Neural cell (in vitro differentiated cells): ENCODE results near the gene S100A1. TPM values are rescaled to one million over a fixed set of nuclear protein-coding genes. Genes with fewer than 3 reads are reported as not detected.
A peak's percentile ranks its signal among the peaks of the same experiment; 100 is the strongest.
"Not testable (repeated sequence)": the region's sequence is repeated elsewhere in the genome, so short reads cannot be mapped to it uniquely, and the experiment has no call there.

Source experiments
- H2AFZ ChIP-seq: fragments of 200-600, 300-800 bp; sonication (generic), shearing (Covaris generic); 2 replicates; pipeline ENCODE4 v1.6.0; 2014; ENCODE audit warnings: low read depth, mild to moderate bottlenecking, antibody characterized with exemption, low read length, moderate library complexity
- H3F3A ChIP-seq: fragments of 200-600 bp; shearing (Covaris generic); 2 replicates; pipeline ENCODE4 v1.6.1; 2016; ENCODE audit warnings: mild to moderate bottlenecking, moderate library complexity, mixed read lengths, antibody characterized with exemption, low read length; ENCODE audit not compliant: insufficient read depth, poor library complexity, severe bottlenecking
- H3K27ac ChIP-seq: fragments of 200-600, 300-800 bp; sonication (generic), shearing (Covaris generic); 2 replicates; pipeline ENCODE4 v1.5.1; 2014; ENCODE audit warnings: mild to moderate bottlenecking, low read length, moderate library complexity
- H3K27me3 ChIP-seq: fragments of 300-800, 200-600 bp; sonication (generic), shearing (Covaris generic); 2 replicates; pipeline ENCODE4 v1.6.0; 2014; ENCODE audit warnings: mild to moderate bottlenecking, low read depth, low read length, moderate library complexity; ENCODE audit not compliant: insufficient read depth
- H3K36me3 ChIP-seq: fragments of 300-800, 200-600 bp; sonication (generic), shearing (Covaris generic); 2 replicates; pipeline ENCODE4 v1.5.1; 2014; ENCODE audit warnings: mild to moderate bottlenecking, antibody characterized with exemption, low read length, moderate library complexity; ENCODE audit not compliant: insufficient read depth
- H3K4me2 ChIP-seq: fragments of 300-800, 200-600 bp; sonication (generic), shearing (Covaris generic); 2 replicates; pipeline ENCODE4 v1.6.0; 2014; ENCODE audit warnings: mild to moderate bottlenecking, low read length
- H3K4me3 ChIP-seq: fragments of 300-800, 200-600 bp; sonication (generic), shearing (Covaris generic); 2 replicates; pipeline ENCODE4 v1.5.1; 2014; ENCODE audit warnings: mild to moderate bottlenecking, low read length, moderate library complexity
- H3K79me2 ChIP-seq: fragments of 200-600 bp; shearing (Covaris generic); replicated peaks from 2 replicates; pipeline ENCODE4 v1.6.0; 2014; ENCODE audit warnings: mild to moderate bottlenecking, low read length, moderate library complexity; ENCODE audit not compliant: insufficient read depth
- H3K9ac ChIP-seq: fragments of 300-800, 200-600 bp; sonication (generic), shearing (Covaris generic); 2 replicates; pipeline ENCODE4 v1.6.1; 2016; ENCODE audit warnings: mild to moderate bottlenecking, low read length, mixed read lengths
- H3K9me2 ChIP-seq: fragments of 200-600 bp; shearing (Covaris generic); 2 replicates; pipeline ENCODE4 v1.6.1; 2016; ENCODE audit warnings: mild to moderate bottlenecking, low read length, mixed read lengths; ENCODE audit not compliant: insufficient read depth
- H3K9me3 ChIP-seq: fragments of 200-600, 300-800 bp; sonication (generic), shearing (Covaris generic); 2 replicates; pipeline ENCODE4 v1.6.1; 2016; ENCODE audit warnings: mild to moderate bottlenecking, mixed run types, low read length, moderate library complexity, mixed read lengths
- H4K20me1 ChIP-seq: fragments of 200-600 bp; shearing (Covaris generic); 2 replicates; pipeline ENCODE4 v1.6.1; 2016; ENCODE audit warnings: mild to moderate bottlenecking, mixed run types; ENCODE audit not compliant: insufficient read depth
- EP300 ChIP-seq: fragments of 450-650 bp; conservative IDR thresholded peaks from 2 replicates; pipeline ENCODE4 v1.6.1; 2014; ENCODE audit warnings: antibody characterized with exemption, mild to moderate bottlenecking, moderate library complexity; ENCODE audit not compliant: poor library complexity, severe bottlenecking
- EZH2 ChIP-seq: fragments of 200-600, 300-800 bp; shearing (Covaris generic), sonication (generic); IDR thresholded peaks from 2 replicates; pipeline ENCODE4 v1.6.1; 2014; ENCODE audit warnings: antibody characterized with exemption, low read length, borderline replicate concordance, mild to moderate bottlenecking; ENCODE audit not compliant: insufficient read depth, poor library complexity, severe bottlenecking
- MXI1 ChIP-seq: fragments of 450-650 bp; conservative IDR thresholded peaks from 2 replicates; pipeline ENCODE4 v1.6.1; 2014; ENCODE audit warnings: antibody characterized with exemption, mild to moderate bottlenecking; ENCODE audit not compliant: poor library complexity, severe bottlenecking
- POLR2AphosphoS5 ChIP-seq: IDR thresholded peaks from 2 replicates; pipeline ENCODE4 v1.6.1; 2012
- RAD21 ChIP-seq: fragments of 450-650 bp; conservative IDR thresholded peaks from 2 replicates; pipeline ENCODE4 v1.6.1; 2014; ENCODE audit warnings: antibody characterized with exemption, mild to moderate bottlenecking, moderate library complexity
- SMC3 ChIP-seq: fragments of 450-650 bp; conservative IDR thresholded peaks from 2 replicates; pipeline ENCODE4 v1.6.1; 2014; ENCODE audit warnings: antibody characterized with exemption, mild to moderate bottlenecking, moderate library complexity; ENCODE audit not compliant: poor library complexity
- TAF1 ChIP-seq: IDR thresholded peaks from 2 replicates; pipeline ENCODE4 v1.6.1; 2012; ENCODE audit warnings: low read depth
- polyA plus RNA-seq: library from polyadenylated mRNA; depleted of rRNA; stranded (reverse); fragments of >200 nt; gene quantifications from 2 replicates; pipeline ENCODE4 v1.2.3, GENCODE V29; 2014
- TF ChIP-seq, protein P1 (sequence below): IDR thresholded peaks from 2 replicates; pipeline ENCODE4 v1.6.1; 2012; ENCODE audit warnings: borderline replicate concordance
- TF ChIP-seq, protein P2 (sequence below): fragments of 450-650 bp; IDR thresholded peaks from 2 replicates; pipeline ENCODE4 v1.5.1; 2014; ENCODE audit warnings: antibody characterized with exemption, mild to moderate bottlenecking, moderate library complexity; ENCODE audit not compliant: poor library complexity, severe bottlenecking

Gene S100A1
- polyA plus RNA-seq, 1 donor from 2014 or later = not detected

DNA sequence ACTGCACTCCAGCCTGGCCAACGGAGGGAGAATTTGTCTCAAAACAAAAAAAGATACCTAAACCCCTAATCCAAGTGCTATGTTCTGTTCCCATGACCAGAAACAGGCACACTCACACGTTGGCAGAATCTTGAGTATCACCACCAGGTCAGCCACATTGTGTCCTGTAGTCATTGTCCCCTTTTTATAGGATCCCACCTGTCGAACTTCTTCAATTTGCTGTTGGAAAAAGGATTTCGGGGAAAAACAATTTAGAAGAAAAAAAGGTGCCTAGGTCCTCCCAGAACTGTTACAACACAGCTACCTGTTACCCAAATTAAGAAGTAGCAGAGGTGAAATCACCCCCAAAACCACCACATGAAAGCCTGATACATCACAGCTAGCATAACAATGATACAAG is 39.2 kb downstream of the S100A1 start:
- Histone ChIP-seq H3K27me3 (no peaks in the 10 kb centered on the region), H3K36me3 (peaks cover 20% of the 10 kb centered on the region), H3F3A (peaks cover 3% of the 10 kb centered on the region), H3K79me2 (peaks cover 30% of the 10 kb centered on the region), H3K9ac (no peak overlapping the region), H4K20me1 (no peaks in the 10 kb centered on the region), H3K27ac (no peak overlapping the region), H3K9me3 (no peaks in the 10 kb centered on the region), H3K4me2 (no peak overlapping the region), H2AFZ (no peak overlapping the region), H3K9me2 (no peaks in the 10 kb centered on the region), H3K4me3 (no peak overlapping the region)
- TF ChIP-seq TAF1 = no peak
- TF ChIP-seq, protein P1, sequence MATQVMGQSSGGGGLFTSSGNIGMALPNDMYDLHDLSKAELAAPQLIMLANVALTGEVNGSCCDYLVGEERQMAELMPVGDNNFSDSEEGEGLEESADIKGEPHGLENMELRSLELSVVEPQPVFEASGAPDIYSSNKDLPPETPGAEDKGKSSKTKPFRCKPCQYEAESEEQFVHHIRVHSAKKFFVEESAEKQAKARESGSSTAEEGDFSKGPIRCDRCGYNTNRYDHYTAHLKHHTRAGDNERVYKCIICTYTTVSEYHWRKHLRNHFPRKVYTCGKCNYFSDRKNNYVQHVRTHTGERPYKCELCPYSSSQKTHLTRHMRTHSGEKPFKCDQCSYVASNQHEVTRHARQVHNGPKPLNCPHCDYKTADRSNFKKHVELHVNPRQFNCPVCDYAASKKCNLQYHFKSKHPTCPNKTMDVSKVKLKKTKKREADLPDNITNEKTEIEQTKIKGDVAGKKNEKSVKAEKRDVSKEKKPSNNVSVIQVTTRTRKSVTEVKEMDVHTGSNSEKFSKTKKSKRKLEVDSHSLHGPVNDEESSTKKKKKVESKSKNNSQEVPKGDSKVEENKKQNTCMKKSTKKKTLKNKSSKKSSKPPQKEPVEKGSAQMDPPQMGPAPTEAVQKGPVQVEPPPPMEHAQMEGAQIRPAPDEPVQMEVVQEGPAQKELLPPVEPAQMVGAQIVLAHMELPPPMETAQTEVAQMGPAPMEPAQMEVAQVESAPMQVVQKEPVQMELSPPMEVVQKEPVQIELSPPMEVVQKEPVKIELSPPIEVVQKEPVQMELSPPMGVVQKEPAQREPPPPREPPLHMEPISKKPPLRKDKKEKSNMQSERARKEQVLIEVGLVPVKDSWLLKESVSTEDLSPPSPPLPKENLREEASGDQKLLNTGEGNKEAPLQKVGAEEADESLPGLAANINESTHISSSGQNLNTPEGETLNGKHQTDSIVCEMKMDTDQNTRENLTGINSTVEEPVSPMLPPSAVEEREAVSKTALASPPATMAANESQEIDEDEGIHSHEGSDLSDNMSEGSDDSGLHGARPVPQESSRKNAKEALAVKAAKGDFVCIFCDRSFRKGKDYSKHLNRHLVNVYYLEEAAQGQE = no peak
- TF ChIP-seq RAD21 = no peak
- TF ChIP-seq, protein P2, sequence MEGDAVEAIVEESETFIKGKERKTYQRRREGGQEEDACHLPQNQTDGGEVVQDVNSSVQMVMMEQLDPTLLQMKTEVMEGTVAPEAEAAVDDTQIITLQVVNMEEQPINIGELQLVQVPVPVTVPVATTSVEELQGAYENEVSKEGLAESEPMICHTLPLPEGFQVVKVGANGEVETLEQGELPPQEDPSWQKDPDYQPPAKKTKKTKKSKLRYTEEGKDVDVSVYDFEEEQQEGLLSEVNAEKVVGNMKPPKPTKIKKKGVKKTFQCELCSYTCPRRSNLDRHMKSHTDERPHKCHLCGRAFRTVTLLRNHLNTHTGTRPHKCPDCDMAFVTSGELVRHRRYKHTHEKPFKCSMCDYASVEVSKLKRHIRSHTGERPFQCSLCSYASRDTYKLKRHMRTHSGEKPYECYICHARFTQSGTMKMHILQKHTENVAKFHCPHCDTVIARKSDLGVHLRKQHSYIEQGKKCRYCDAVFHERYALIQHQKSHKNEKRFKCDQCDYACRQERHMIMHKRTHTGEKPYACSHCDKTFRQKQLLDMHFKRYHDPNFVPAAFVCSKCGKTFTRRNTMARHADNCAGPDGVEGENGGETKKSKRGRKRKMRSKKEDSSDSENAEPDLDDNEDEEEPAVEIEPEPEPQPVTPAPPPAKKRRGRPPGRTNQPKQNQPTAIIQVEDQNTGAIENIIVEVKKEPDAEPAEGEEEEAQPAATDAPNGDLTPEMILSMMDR = no peak
- no peak for TF ChIP-seq MXI1
- TF ChIP-seq SMC3 = no peak
- TF ChIP-seq POLR2AphosphoS5 = no peak
- no peak for TF ChIP-seq EZH2
- TF ChIP-seq EP300 = no peak

GRCh38 chr1:153668672-153669071 is 40.4 kb downstream of the S100A1 start:
- not testable (repeated sequence) for H2AFZ ChIP-seq, H3K27me3 ChIP-seq, H3K9ac ChIP-seq, H4K20me1 ChIP-seq, H3K4me2 ChIP-seq, H3K9me3 ChIP-seq, H3K9me2 ChIP-seq, H3F3A ChIP-seq, H3K27ac ChIP-seq
- peaks cover 20% of the 10 kb centered on the region for H3K36me3 ChIP-seq
- peak overlapping the region; percentile 85 for H3K4me3 ChIP-seq
- peaks cover 30% of the 10 kb centered on the region for H3K79me2 ChIP-seq

- no peak for TF ChIP-seq TAF1
- TF ChIP-seq RAD21 = no peak
- no peak for TF ChIP-seq EP300
- TF ChIP-seq EZH2 = no peak
- no peak for TF ChIP-seq SMC3
- no peak for TF ChIP-seq MXI1
- TF ChIP-seq, protein P2 = no peak
- TF ChIP-seq, protein P1 = no peak
- no peak for TF ChIP-seq POLR2AphosphoS5
- peak overlapping the region; percentile 99 for H3K4me2 ChIP-seq
- H3K27ac ChIP-seq = peak overlapping the region; percentile 89
- H3K27me3 ChIP-seq = no peaks in the 10 kb centered on the region
- H4K20me1 ChIP-seq = no peaks in the 10 kb centered on the region
- H3K9ac ChIP-seq = peak overlapping the region; percentile 95
- no peaks in the 10 kb centered on the region for H3F3A ChIP-seq
- peaks cover 30% of the 10 kb centered on the region for H3K79me2 ChIP-seq
- H3K36me3 ChIP-seq = peaks cover 20% of the 10 kb centered on the region
- no peak overlapping the region for H2AFZ ChIP-seq
- peak overlapping the region; percentile 85 for H3K4me3 ChIP-seq
- no peaks in the 10 kb centered on the region for H3K9me2 ChIP-seq
- no peaks in the 10 kb centered on the region for H3K9me3 ChIP-seq
Measured at GRCh38 chr1:153669606-153670005, 41.4 kb downstream of the S100A1 start.
